VCaP (cell line): Measurements from ENCODE around the gene PHKG2.

Experiments
- H3K27ac ChIP-seq: fragments of 450-650 bp; 2 replicates; pipeline ENCODE4 v1.5.1; 2017
- CTCF ChIP-seq: fragments of 450-650 bp; conservative IDR thresholded peaks from 2 replicates; pipeline ENCODE4 v1.5.1; 2017; ENCODE audit warnings: mild to moderate bottlenecking, moderate library complexity

PHKG2 gene

DNA sequence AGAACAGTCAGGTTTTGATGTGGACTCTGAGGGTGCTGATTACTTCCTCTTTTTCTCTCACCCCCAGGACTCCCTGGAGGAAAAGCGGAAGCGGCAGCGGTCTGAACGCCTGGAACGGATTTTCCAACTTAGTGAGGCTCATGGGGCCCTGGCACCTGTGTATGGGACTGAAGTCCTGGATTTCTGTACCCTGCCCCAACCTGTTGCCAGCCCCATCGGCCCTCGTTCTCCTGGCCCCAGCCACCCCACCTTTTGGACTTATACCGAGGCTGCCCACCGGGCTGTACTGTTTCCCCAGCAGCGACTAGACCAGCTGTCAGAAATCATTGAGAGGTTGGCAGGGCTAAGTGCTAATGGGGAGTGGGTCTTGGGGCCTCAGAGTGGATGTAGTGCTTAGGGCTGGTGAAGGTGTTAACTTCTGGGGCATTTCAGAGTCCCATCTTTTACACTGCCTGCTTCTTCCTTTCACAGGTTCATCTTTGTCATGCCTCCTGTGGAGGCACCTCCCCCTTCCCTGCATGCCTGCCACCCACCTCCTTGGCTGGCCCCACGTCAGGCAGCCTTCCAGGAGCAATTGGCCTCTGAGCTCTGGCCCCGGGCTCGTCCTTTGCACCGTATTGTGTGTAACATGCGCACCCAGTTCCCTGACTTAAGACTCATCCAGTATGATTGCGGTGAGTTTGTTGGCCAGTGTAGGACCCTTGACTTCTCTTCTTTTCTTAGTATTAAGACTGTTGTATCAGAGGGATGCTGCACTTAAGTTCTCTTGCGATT is 19.1 kb upstream of the PHKG2 start:
- no peak for TF ChIP-seq CTCF
- H3K27ac ChIP-seq: no peak overlapping the region

DNA sequence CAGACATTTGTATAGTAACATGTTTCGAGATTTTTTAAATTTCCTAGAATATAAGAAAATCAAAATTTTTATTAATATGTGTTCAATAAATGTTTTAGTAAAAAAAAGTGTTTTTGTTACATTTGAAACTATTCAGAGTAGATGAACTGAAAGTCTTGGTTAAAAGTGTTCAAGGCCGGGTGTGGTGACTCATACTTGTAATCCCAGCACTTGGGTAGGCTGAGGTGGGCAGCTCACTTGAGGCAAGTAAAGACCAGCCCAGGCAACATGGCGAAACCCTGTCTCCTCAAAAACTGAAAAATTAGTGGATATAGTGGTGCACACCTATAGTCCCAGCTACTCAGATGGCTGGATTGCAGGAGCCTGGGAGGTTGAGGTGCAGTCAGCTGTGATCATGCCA is 16.8 kb upstream of the PHKG2 start:
- H3K27ac ChIP-seq: no peak overlapping the region
- no peak for TF ChIP-seq CTCF

GRCh38 chr16:30736995-30737793 is 11.0 kb upstream of the PHKG2 start:
- no peak overlapping the region for H3K27ac ChIP-seq
- no peak for TF ChIP-seq CTCF

- TF ChIP-seq CTCF: no peak
- no peak overlapping the region for H3K27ac ChIP-seq
Observed at GRCh38 chr16:30737794-30738648, 10.2 kb upstream of the PHKG2 start.

DNA sequence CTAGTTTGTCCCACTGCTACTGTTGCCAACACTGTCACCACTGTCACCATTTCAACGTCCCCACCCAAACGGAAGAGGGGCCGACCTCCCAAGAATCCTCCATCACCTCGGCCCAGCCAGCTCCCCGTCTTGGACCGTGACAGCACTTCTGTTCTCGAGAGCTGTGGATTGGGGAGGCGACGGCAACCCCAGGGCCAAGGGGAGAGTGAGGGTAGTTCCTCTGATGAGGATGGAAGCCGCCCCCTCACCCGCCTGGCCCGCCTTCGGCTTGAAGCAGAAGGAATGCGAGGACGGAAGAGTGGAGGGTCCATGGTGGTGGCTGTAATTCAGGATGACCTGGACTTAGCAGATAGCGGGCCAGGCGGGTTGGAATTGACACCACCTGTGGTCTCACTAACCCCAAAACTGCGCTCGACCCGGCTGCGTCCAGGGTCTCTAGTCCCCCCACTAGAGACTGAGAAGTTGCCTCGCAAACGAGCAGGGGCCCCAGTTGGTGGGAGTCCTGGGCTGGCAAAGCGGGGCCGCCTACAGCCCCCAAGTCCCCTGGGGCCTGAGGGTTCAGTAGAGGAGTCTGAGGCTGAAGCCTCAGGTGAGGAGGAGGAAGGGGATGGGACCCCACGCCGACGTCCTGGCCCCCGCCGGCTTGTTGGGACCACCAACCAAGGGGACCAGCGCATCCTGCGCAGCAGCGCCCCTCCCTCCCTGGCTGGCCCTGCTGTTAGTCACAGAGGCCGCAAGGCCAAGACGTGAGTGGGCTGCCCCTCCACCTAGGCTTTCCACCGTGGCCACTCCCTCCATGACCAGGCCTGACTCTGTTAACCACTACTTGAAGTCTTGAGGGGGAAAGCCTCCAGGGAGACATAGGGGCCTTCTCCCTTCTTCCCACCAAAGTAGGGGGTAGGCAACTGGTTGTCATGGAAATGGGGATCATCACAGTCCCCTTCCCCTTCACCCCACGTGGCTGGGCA is 9.0 kb upstream of the PHKG2 start:
- TF ChIP-seq CTCF: no peak
- peak overlapping the region; percentile 57 for H3K27ac ChIP-seq

DNA sequence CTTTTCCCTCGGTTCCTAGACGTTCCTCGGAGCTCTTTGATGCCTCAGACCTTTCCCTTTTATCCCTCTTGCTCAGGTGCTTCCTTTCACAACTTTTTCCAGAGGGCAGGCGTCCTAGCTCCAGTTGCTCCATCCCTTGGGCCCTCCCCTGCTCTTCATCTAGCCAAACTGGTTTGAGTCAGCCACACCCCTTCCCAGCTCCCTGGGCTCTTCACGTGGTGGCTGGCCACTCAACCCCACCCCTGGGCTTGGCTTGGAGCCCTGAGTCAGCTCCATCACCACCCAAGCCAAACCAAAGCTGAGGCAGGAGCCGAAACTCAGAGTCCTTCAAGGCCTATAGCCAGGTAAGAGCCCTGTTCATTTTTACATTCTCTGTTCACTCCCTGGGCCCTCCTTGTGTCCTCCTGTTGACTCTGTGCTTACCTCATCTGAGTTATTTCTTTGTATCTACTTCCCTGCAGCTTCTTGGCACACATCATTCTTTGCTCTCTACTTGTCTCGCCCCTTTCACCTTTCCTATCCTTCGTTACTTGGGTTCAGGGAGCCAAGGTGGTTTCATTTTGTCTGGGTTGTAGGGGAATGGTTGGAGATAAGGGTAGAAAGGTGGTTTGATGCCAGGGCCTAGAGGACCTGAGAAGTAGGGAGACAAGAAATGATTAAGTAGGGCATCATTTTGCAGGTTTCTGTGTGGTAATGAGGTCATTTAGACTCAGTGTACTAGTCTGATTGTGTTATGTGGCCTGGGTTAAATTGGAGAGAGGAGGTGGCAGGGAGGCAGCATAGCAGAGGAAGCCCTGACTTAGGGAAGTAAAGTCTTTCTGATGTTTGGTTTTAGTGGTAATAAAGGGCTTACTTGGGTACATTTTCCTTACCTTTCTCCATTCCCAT is 7.6 kb upstream of the PHKG2 start:
- no peak for TF ChIP-seq CTCF
- H3K27ac ChIP-seq: peak overlapping the region; percentile 57
